Endothelial cell of umbilical vein (primary cell): ENCODE measurements around the gene STARD13. TPM values are rescaled to one million over a fixed set of nuclear protein-coding genes. Genes with fewer than 3 reads are reported as not detected.

ENCODE experiments used
- BruUV-seq: library from RNA; stranded (reverse); fragments of 400-500 nt; replicated peaks from 2 replicates; lab custom pipeline; 2021; lab: Mats Ljungman, UMichigan
- CTCF ChIA-PET: fragments of 300-600, 350-600 bp; sonication (Branson Sonifier 250); formaldehyde crosslinking; loops from one replicate; lab custom pipeline; 2021; ENCODE audit warnings: antibody characterized with exemption, inconsistent platforms; lab: Charles Lee
- POLR2A ChIA-PET: fragments of 300-600, 350-600 bp; sonication (Branson Sonifier 250); formaldehyde crosslinking; loops from one replicate; lab custom pipeline; 2021; ENCODE audit warnings: antibody characterized with exemption, inconsistent platforms; lab: Charles Lee
- DNase-seq: peaks from one replicate; pipeline ENCODE4 v3.0.0-alpha.2; 2011; ENCODE audit warnings: low read depth, low spot score
- FAIRE-seq: peaks from 2 replicates; lab custom pipeline; 2011; peaks lifted over from hg19 to GRCh38; lab: Jason Lieb, UNC
- H2AFZ ChIP-seq: 2 replicates; pipeline ENCODE4 v1.6.0; 2012; ENCODE audit warnings: low read depth, low read length, control low read depth, inconsistent platforms
- H3K27ac ChIP-seq: 2 replicates; pipeline ENCODE4 v1.5.1; 2011; ENCODE audit warnings: low read depth, mild to moderate bottlenecking, control low read depth, low read length, moderate library complexity; ENCODE audit not compliant: insufficient read depth
- H3K27me3 ChIP-seq, 2 experiments: 2 replicates each; pipeline versions ENCODE4 v1.6.0 to v1.6.1; 2011; ENCODE audit warnings: low read length in 2 of 2, mixed read lengths in 1 of 2; ENCODE audit not compliant: control insufficient read depth in 2 of 2, insufficient read depth in 2 of 2
- H3K36me3 ChIP-seq, 2 experiments: 2 replicates in 1 of 2; 3 replicates in 1 of 2; pipeline ENCODE4 v1.5.1; 2011; ENCODE audit warnings: low read length in 2 of 2, mild to moderate bottlenecking in 1 of 2, moderate library complexity in 1 of 2; ENCODE audit not compliant: control insufficient read depth in 2 of 2, insufficient read depth in 2 of 2; ENCODE audit errors: extremely low read depth in 1 of 2
- H3K4me1 ChIP-seq: 3 replicates; pipeline ENCODE4 v1.5.1; 2011; ENCODE audit warnings: mild to moderate bottlenecking, low read length; ENCODE audit not compliant: control insufficient read depth, insufficient read depth; ENCODE audit errors: extremely low read depth
- H3K4me2 ChIP-seq: 2 replicates; pipeline ENCODE4 v1.6.1; 2011; ENCODE audit warnings: low read length, control low read depth, mixed read lengths; ENCODE audit not compliant: insufficient read depth
- H3K4me3 ChIP-seq, 3 experiments: fragments of 200-600 bp in 1 of 3; sonication (generic), shearing (Covaris generic) in 1 of 3; replicated peaks in 1 of 3; 2 replicates each; pipeline ENCODE4 v1.5.1; 2011 to 2016; ENCODE audit warnings: control low read depth in 3 of 3, low read length in 3 of 3, mild to moderate bottlenecking in 2 of 3, inconsistent platforms in 1 of 3, low read depth in 1 of 3, moderate library complexity in 1 of 3; ENCODE audit not compliant: insufficient read depth in 1 of 3
- H3K79me2 ChIP-seq: 2 replicates; pipeline ENCODE4 v1.6.0; 2012; ENCODE audit warnings: low read length, inconsistent platforms; ENCODE audit not compliant: control insufficient read depth, insufficient read depth
- H3K9ac ChIP-seq: replicated peaks from 2 replicates; pipeline ENCODE3; 2011; ENCODE audit warnings: low read length, control low read depth; ENCODE audit not compliant: insufficient read depth; ENCODE audit errors: extremely low read depth
- H3K9me1 ChIP-seq: replicated peaks from 3 replicates; pipeline ENCODE4 v1.6.0; 2011; ENCODE audit warnings: mild to moderate bottlenecking, low read length; ENCODE audit not compliant: control insufficient read depth, insufficient read depth; ENCODE audit errors: extremely low read depth
- H3K9me3 ChIP-seq: replicated peaks from 2 replicates; pipeline ENCODE4 v1.5.1; 2012; ENCODE audit warnings: low read length, inconsistent platforms; ENCODE audit not compliant: control insufficient read depth, insufficient read depth
- H4K20me1 ChIP-seq: replicated peaks from 2 replicates; pipeline ENCODE3; 2011; ENCODE audit warnings: mild to moderate bottlenecking, low read length; ENCODE audit not compliant: control insufficient read depth, insufficient read depth; ENCODE audit errors: extremely low read depth
- EZH2 ChIP-seq: IDR thresholded peaks from 2 replicates; pipeline ENCODE4 v1.6.1; 2012; ENCODE audit warnings: borderline replicate concordance, low read depth, mild to moderate bottlenecking, moderate library complexity, low read length, inconsistent platforms; ENCODE audit not compliant: severe bottlenecking
- FOS ChIP-seq: IDR thresholded peaks from 2 replicates; pipeline ENCODE4 v1.6.1; 2011; ENCODE audit warnings: mild to moderate bottlenecking, low read length, moderate library complexity, borderline replicate concordance; ENCODE audit not compliant: insufficient read depth
- GATA2 ChIP-seq: IDR thresholded peaks from 2 replicates; pipeline ENCODE4 v1.7.0; 2011; ENCODE audit warnings: low read depth, mild to moderate bottlenecking, moderate library complexity, mixed read lengths, low read length; ENCODE audit not compliant: insufficient read length, insufficient read depth
- JUN ChIP-seq: IDR thresholded peaks from 2 replicates; pipeline ENCODE4 v1.6.1; 2011; ENCODE audit warnings: borderline replicate concordance, low read depth; ENCODE audit not compliant: insufficient read length, insufficient read depth
- dilution Hi-C: fragments of 300-500 bp; cut with MboI; formaldehyde crosslinking; loops from one replicate; pipeline ENCODE4 v1.15.0; 2019; ENCODE audit warnings: low sequenced_read_pairs; ENCODE audit not compliant: extremely low pct_ligation_motif_present
- intact Hi-C: fragments of 100-400 bp; cut with micrococcal nuclease; formaldehyde crosslinking; loops from one replicate; pipeline ENCODE4 v1.10.0; 2022
- polyA plus RNA-seq, 4 experiments: library from polyadenylated mRNA; depleted of rRNA in 3 of 4; stranded (reverse) in 3 of 4; unstranded in 1 of 4; fragments of >200 nt; gene quantifications; 2 replicates each; pipeline versions ENCODE4 v1.2.1 to v1.2.3, GENCODE V29; 2011 to 2012; ENCODE audit warnings: missing spikeins in 1 of 4
- total RNA-seq: library from RNA; stranded (reverse); gene quantifications from 2 replicates; pipeline ENCODE4 v1.2.3, GENCODE V29; 2021
- TF ChIP-seq, protein P1 (sequence below), 2 donors: IDR thresholded peaks; 1 replicate in 1 of 2; 2 replicates in 1 of 2; pipeline ENCODE4 v1.5.1; 2011; ENCODE audit warnings: low read length in 2 of 2, mild to moderate bottlenecking in 2 of 2, moderate library complexity in 2 of 2, control low read depth in 1 of 2, inconsistent platforms in 1 of 2, low read depth in 1 of 2; ENCODE audit not compliant: insufficient read depth in 1 of 2; ENCODE audit errors: extremely low read depth in 1 of 2

Gene STARD13
- total and polyA plus RNA-seq, 2 donors (not counting 3 experiments of a cell fraction or from before 2014, with no cell fraction given), result 11.0 to 47.7 TPM

DNA sequence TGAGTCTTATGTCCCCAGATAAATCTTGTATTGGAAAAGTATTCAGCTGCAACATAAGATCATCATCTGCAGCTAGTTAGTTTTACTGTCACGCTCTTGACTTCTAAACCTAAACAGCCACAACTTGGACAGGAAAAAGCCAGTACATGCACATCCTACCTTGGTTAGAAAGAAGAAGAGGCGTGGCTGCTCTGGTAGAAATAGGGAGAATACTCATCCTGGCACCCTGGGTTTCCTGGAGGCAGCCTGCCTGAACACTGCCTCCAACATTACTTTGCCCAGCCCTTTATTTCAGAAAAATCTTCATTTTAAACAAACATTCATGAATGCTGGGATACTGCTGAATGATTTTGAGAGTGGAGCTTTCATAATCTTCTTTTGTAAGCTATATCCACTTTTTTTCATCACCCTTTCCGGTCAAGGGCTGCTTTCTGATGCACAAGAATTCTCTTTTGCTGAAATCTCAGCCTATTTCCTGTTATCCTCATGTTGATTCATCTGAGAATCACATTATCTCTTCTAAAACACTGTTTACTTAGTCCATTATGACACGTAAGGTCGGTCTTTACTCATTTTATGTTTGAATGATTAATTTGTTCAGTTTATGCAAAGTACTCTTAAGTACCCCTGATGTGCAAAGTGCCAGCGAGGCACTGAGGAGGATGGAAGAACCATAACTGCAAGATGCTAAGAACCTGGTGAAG is 55.2 kb downstream of the STARD13 start:
- H3K4me1 ChIP-seq, result peaks cover 40% of the 10 kb centered on the region
- no peaks in the 10 kb centered on the region for H4K20me1 ChIP-seq
- H3K27ac ChIP-seq, result peak overlapping the region; percentile 46
- no peaks in the 10 kb centered on the region for H3K9me3 ChIP-seq
- dilution Hi-C loops (no loop called here), intact Hi-C loops (no loop called here)
- DNase-seq (peak; percentile 47), FAIRE-seq (peak; percentile 66)
- H3K9ac ChIP-seq, result peak overlapping the region; percentile 5
- no peaks in the 10 kb centered on the region for H3K9me1 ChIP-seq
- H3K4me3 ChIP-seq, result no peak overlapping the region
- no peak overlapping the region for H2AFZ ChIP-seq
- ChIA-PET CTCF (interaction anchor here (0.6 to 6.8 kb wide), 7 partner anchors 15 to 313 kb away, joined by 3 to 47 read pairs (median 4); partner anchors contain the start of gene STARD13), POLR2A (no interaction called here)
- no TSS peak for BruUV-seq
- TF ChIP-seq FOS (peak; percentile 59), EZH2 (no peak), JUN (no peak), GATA2 (peak; percentile 78)
- TF ChIP-seq, protein P1, sequence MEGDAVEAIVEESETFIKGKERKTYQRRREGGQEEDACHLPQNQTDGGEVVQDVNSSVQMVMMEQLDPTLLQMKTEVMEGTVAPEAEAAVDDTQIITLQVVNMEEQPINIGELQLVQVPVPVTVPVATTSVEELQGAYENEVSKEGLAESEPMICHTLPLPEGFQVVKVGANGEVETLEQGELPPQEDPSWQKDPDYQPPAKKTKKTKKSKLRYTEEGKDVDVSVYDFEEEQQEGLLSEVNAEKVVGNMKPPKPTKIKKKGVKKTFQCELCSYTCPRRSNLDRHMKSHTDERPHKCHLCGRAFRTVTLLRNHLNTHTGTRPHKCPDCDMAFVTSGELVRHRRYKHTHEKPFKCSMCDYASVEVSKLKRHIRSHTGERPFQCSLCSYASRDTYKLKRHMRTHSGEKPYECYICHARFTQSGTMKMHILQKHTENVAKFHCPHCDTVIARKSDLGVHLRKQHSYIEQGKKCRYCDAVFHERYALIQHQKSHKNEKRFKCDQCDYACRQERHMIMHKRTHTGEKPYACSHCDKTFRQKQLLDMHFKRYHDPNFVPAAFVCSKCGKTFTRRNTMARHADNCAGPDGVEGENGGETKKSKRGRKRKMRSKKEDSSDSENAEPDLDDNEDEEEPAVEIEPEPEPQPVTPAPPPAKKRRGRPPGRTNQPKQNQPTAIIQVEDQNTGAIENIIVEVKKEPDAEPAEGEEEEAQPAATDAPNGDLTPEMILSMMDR (IDR thresholded peaks at IDR 0.05; ENCODE audit: extremely low read depth in 1 of 2, insufficient read depth in 1 of 2, low read depth in 1 of 2, low read length in 2 of 2), result no peak
- peak overlapping the region; percentile 37 for H3K4me2 ChIP-seq
- H3K36me3 ChIP-seq, result peaks cover 0 to 2% of the 10 kb centered on the region in 2 experiments
- H3K27me3 ChIP-seq, result no peaks in the 10 kb centered on the region
- H3K79me2 ChIP-seq, result peaks cover 82% of the 10 kb centered on the region
